Measurements from ENCODE around the gene PARD3B.

DNA sequence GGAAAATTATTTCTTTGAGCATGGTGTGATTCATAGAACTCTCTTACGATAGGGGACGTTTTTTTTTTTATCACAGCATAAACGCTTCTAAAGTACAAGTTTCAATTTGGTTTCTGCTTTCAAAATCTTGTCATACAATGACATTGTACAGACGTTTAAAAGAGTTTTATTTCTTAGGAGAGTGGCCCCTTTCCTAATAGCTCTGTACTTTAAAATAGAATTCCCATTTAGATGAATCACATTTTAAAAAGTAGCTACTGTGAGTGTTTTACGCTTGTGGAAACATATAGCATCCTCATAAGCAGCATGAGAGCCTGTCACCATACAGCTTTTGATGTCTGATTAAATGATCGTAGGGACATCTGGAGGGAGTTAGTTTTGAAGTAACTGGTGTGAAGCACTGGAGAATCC lies 510.9 kb downstream of the PARD3B start:
- TF ChIP-seq, protein P1, sequence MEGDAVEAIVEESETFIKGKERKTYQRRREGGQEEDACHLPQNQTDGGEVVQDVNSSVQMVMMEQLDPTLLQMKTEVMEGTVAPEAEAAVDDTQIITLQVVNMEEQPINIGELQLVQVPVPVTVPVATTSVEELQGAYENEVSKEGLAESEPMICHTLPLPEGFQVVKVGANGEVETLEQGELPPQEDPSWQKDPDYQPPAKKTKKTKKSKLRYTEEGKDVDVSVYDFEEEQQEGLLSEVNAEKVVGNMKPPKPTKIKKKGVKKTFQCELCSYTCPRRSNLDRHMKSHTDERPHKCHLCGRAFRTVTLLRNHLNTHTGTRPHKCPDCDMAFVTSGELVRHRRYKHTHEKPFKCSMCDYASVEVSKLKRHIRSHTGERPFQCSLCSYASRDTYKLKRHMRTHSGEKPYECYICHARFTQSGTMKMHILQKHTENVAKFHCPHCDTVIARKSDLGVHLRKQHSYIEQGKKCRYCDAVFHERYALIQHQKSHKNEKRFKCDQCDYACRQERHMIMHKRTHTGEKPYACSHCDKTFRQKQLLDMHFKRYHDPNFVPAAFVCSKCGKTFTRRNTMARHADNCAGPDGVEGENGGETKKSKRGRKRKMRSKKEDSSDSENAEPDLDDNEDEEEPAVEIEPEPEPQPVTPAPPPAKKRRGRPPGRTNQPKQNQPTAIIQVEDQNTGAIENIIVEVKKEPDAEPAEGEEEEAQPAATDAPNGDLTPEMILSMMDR (CRISPR knock-in tag; IDR thresholded peaks at IDR 0.05) = no peak
- TF ChIP-seq ZNF460 (CRISPR knock-in tag; IDR thresholded peaks at IDR 0.05; ENCODE audit: borderline replicate concordance) (no peak), POLR2A (IDR thresholded peaks at IDR 0.05; ENCODE audit: insufficient read depth in 1 of 2, low read depth in 2 of 2, low read length in 2 of 2) (no peak), SP1 (IDR thresholded peaks at IDR 0.05) (no peak), SP1 (CRISPR knock-in tag; IDR thresholded peaks at IDR 0.05) (no peak), SAP130 (CRISPR knock-in tag; IDR thresholded peaks at IDR 0.05; ENCODE audit: low read depth) (no peak)
- TF ChIP-seq, protein P2, sequence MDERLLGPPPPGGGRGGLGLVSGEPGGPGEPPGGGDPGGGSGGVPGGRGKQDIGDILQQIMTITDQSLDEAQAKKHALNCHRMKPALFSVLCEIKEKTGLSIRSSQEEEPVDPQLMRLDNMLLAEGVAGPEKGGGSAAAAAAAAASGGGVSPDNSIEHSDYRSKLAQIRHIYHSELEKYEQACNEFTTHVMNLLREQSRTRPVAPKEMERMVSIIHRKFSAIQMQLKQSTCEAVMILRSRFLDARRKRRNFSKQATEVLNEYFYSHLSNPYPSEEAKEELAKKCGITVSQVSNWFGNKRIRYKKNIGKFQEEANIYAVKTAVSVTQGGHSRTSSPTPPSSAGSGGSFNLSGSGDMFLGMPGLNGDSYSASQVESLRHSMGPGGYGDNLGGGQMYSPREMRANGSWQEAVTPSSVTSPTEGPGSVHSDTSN (CRISPR knock-in tag; IDR thresholded peaks at IDR 0.05) = no peak
- TF ChIP-seq, protein P3, sequence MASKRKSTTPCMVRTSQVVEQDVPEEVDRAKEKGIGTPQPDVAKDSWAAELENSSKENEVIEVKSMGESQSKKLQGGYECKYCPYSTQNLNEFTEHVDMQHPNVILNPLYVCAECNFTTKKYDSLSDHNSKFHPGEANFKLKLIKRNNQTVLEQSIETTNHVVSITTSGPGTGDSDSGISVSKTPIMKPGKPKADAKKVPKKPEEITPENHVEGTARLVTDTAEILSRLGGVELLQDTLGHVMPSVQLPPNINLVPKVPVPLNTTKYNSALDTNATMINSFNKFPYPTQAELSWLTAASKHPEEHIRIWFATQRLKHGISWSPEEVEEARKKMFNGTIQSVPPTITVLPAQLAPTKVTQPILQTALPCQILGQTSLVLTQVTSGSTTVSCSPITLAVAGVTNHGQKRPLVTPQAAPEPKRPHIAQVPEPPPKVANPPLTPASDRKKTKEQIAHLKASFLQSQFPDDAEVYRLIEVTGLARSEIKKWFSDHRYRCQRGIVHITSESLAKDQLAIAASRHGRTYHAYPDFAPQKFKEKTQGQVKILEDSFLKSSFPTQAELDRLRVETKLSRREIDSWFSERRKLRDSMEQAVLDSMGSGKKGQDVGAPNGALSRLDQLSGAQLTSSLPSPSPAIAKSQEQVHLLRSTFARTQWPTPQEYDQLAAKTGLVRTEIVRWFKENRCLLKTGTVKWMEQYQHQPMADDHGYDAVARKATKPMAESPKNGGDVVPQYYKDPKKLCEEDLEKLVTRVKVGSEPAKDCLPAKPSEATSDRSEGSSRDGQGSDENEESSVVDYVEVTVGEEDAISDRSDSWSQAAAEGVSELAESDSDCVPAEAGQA (IDR thresholded peaks at IDR 0.05; ENCODE audit: low read depth) = no peak
- TF ChIP-seq, protein P3 (CRISPR knock-in tag; IDR thresholded peaks at IDR 0.05; ENCODE audit: borderline replicate concordance) = no peak

Measured in HepG2 (cell line).